Measurements from ENCODE around the gene LRBA. TPM values are rescaled to one million over a fixed set of nuclear protein-coding genes. Genes with fewer than 3 reads are reported as not detected.

LRBA gene
- total RNA-seq, 1 experiment from 2014 or later: 69.1 TPM

- ATAC-seq (no peak), DNase-seq (ENCODE audit: low spot score) (no peak)
- no peaks in the 10 kb centered on the region for H3K4me1 Mint-ChIP-seq
- ChIA-PET POLR2A (no interaction called here), CTCF (no interaction called here)
- no peaks in the 10 kb centered on the region for H3K36me3 Mint-ChIP-seq
- H3K4me3 Mint-ChIP-seq: no peak overlapping the region
- no peaks in the 10 kb centered on the region for H3K27me3 Mint-ChIP-seq (ENCODE audit: low read depth)
- H3K27ac Mint-ChIP-seq: no peak overlapping the region
- no peaks in the 10 kb centered on the region for H3K9me3 Mint-ChIP-seq
- TF ChIP-seq ZNF532 (CRISPR knock-in tag; IDR thresholded peaks at IDR 0.05; ENCODE audit: borderline replicate concordance): no peak
- no peak for TF ChIP-seq ZNF263 (CRISPR knock-in tag; IDR thresholded peaks at IDR 0.05; ENCODE audit: low read depth)
- TF ChIP-seq E2F4 (CRISPR knock-in tag; IDR thresholded peaks at IDR 0.05; ENCODE audit: borderline replicate concordance, low read depth): no peak
- no peak for TF ChIP-seq ARID4B (CRISPR knock-in tag; IDR thresholded peaks at IDR 0.05; ENCODE audit: borderline replicate concordance)
- no peak for TF ChIP-seq ZBTB21 (CRISPR knock-in tag; IDR thresholded peaks at IDR 0.05; ENCODE audit: borderline replicate concordance)
- no peak for TF ChIP-seq ZNF317 (CRISPR knock-in tag; IDR thresholded peaks at IDR 0.05; ENCODE audit: borderline replicate concordance, low read depth)
- TF ChIP-seq, protein P1, sequence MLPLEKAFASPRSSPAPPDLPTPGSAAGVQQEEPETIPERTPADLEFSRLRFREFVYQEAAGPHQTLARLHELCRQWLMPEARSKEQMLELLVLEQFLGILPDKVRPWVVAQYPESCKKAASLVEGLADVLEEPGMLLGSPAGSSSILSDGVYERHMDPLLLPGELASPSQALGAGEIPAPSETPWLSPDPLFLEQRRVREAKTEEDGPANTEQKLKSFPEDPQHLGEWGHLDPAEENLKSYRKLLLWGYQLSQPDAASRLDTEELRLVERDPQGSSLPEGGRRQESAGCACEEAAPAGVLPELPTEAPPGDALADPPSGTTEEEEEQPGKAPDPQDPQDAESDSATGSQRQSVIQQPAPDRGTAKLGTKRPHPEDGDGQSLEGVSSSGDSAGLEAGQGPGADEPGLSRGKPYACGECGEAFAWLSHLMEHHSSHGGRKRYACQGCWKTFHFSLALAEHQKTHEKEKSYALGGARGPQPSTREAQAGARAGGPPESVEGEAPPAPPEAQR (CRISPR knock-in tag; IDR thresholded peaks at IDR 0.05): no peak
- TF ChIP-seq ZNF121 (CRISPR knock-in tag; IDR thresholded peaks at IDR 0.05): no peak
- TF ChIP-seq ATF1 (CRISPR knock-in tag; IDR thresholded peaks at IDR 0.05): no peak
- TF ChIP-seq NFATC4 (CRISPR knock-in tag; IDR thresholded peaks at IDR 0.05): no peak
- TF ChIP-seq ETV6 (CRISPR knock-in tag; IDR thresholded peaks at IDR 0.05): no peak
- TF ChIP-seq EMX1 (CRISPR knock-in tag; IDR thresholded peaks at IDR 0.05): no peak
- TF ChIP-seq, protein P2, sequence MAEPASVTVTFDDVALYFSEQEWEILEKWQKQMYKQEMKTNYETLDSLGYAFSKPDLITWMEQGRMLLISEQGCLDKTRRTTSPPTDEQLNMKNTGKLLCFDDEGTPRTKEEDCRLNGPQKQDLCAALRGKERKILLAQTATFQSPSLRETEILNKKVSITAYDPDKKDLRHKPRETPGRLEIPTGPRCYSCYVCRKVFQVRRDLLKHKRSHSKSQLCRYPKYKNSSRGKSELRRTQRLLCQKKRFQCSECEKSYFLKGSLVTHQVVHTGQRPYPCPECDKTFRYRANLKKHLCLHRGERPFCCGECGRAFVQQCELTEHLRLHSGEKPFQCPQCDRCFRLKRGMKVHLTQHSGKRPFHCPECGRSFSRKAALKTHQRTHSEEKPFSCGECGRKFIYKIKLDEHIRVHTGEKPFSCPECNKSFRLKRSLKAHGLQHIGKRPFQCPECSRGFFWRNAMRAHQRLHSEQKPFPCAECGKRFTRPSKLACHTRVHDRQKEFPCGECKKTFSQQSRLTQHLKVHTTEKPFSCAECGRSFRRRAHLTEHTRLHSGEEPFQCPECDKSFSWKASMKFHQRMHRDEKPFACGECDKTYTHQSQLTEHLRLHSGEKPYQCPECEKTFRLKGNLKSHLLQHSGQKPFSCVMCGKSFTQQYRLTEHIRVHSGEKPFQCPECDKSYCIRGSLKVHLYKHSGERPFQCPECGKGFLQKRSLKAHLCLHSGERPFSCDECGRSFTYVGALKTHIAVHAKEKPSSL (CRISPR knock-in tag; conservative IDR thresholded peaks at IDR 0.05): no peak
- no peak for TF ChIP-seq CREM (CRISPR knock-in tag; IDR thresholded peaks at IDR 0.05)
- no peak for TF ChIP-seq FOXP1 (CRISPR knock-in tag; IDR thresholded peaks at IDR 0.05; ENCODE audit: borderline replicate concordance)
- TF ChIP-seq, protein P3, sequence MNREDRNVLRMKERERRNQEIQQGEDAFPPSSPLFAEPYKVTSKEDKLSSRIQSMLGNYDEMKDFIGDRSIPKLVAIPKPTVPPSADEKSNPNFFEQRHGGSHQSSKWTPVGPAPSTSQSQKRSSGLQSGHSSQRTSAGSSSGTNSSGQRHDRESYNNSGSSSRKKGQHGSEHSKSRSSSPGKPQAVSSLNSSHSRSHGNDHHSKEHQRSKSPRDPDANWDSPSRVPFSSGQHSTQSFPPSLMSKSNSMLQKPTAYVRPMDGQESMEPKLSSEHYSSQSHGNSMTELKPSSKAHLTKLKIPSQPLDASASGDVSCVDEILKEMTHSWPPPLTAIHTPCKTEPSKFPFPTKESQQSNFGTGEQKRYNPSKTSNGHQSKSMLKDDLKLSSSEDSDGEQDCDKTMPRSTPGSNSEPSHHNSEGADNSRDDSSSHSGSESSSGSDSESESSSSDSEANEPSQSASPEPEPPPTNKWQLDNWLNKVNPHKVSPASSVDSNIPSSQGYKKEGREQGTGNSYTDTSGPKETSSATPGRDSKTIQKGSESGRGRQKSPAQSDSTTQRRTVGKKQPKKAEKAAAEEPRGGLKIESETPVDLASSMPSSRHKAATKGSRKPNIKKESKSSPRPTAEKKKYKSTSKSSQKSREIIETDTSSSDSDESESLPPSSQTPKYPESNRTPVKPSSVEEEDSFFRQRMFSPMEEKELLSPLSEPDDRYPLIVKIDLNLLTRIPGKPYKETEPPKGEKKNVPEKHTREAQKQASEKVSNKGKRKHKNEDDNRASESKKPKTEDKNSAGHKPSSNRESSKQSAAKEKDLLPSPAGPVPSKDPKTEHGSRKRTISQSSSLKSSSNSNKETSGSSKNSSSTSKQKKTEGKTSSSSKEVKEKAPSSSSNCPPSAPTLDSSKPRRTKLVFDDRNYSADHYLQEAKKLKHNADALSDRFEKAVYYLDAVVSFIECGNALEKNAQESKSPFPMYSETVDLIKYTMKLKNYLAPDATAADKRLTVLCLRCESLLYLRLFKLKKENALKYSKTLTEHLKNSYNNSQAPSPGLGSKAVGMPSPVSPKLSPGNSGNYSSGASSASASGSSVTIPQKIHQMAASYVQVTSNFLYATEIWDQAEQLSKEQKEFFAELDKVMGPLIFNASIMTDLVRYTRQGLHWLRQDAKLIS (CRISPR knock-in tag; IDR thresholded peaks at IDR 0.05; ENCODE audit: borderline replicate concordance): no peak
- no peak for TF ChIP-seq SP1 (CRISPR knock-in tag; conservative IDR thresholded peaks at IDR 0.05)
Measured at GRCh38 chr4:150328496-150328895, 686.6 kb downstream of the LRBA start.
